CD8-positive, alpha-beta memory T cell (primary cell): Measurements from ENCODE around the gene PNPLA3. TPM values are rescaled to one million over a fixed set of nuclear protein-coding genes. Genes with fewer than 3 reads are reported as not detected.

Experiments used
- CTCF ChIA-PET: fragments of 350-600 bp; sonication (Branson Sonifier 250); formaldehyde crosslinking; loops from one replicate; lab custom pipeline; 2021; ENCODE audit warnings: antibody characterized with exemption; lab: Charles Lee
- POLR2A ChIA-PET: fragments of 350-600 bp; sonication (Branson Sonifier 250); formaldehyde crosslinking; loops from one replicate; lab custom pipeline; 2021; ENCODE audit warnings: antibody characterized with exemption; lab: Charles Lee
- DNase-seq, 5 donors: peaks; one replicate each; pipeline versions ENCODE4 v3.0.0 to v3.0.0-alpha.2; 2020 to 2022; ENCODE audit warnings: mixed read lengths in 1 of 5
- H3K27ac ChIP-seq: one replicate; pipeline ENCODE4 v1.7.0; 2013; ENCODE audit warnings: low read depth, mild to moderate bottlenecking, low read length, moderate library complexity
- H3K27me3 ChIP-seq: 2 replicates; pipeline ENCODE4 v1.7.0; 2013; ENCODE audit warnings: low read length, mild to moderate bottlenecking; ENCODE audit not compliant: insufficient read depth, poor library complexity, severe bottlenecking
- H3K36me3 ChIP-seq: 2 replicates; pipeline ENCODE4 v1.7.0; 2013; ENCODE audit warnings: mild to moderate bottlenecking, low read length, moderate library complexity; ENCODE audit not compliant: insufficient read depth
- H3K4me1 ChIP-seq: 2 replicates; pipeline ENCODE4 v1.7.0; 2013; ENCODE audit warnings: mild to moderate bottlenecking, low read length, moderate library complexity; ENCODE audit not compliant: insufficient read depth
- H3K4me3 ChIP-seq: 2 replicates; pipeline ENCODE4 v1.7.0; 2013; ENCODE audit warnings: mild to moderate bottlenecking, low read length
- H3K9me3 ChIP-seq: 2 replicates; pipeline ENCODE4 v1.7.0; 2013; ENCODE audit warnings: mild to moderate bottlenecking, low read length
- H3K27ac Mint-ChIP-seq, 8 donors: one replicate each; pipeline ENCODE4 v1.8.0; 2020 to 2021; ENCODE audit warnings: mixed read lengths in 8 of 8, mild to moderate bottlenecking in 6 of 8, inconsistent platforms in 3 of 8, moderate library complexity in 3 of 8
- H3K27me3 Mint-ChIP-seq, 2 donors: one replicate each; pipeline ENCODE4 v1.8.0; 2020 to 2021; ENCODE audit warnings: mixed read lengths in 2 of 2, mild to moderate bottlenecking in 1 of 2, moderate library complexity in 1 of 2
- H3K36me3 Mint-ChIP-seq, 3 donors: one replicate each; pipeline ENCODE4 v1.8.0; 2020 to 2021; ENCODE audit warnings: mixed read lengths in 3 of 3, inconsistent platforms in 1 of 3, mild to moderate bottlenecking in 1 of 3
- H3K4me1 Mint-ChIP-seq, 3 donors: one replicate each; pipeline ENCODE4 v1.8.0; 2020 to 2021; ENCODE audit warnings: mixed read lengths in 3 of 3, inconsistent platforms in 1 of 3, mild to moderate bottlenecking in 1 of 3
- H3K4me3 Mint-ChIP-seq, 7 donors: one replicate each; pipeline ENCODE4 v1.8.0; 2020 to 2021; ENCODE audit warnings: mixed read lengths in 7 of 7, mild to moderate bottlenecking in 6 of 7, moderate library complexity in 4 of 7, inconsistent platforms in 2 of 7
- H3K9me3 Mint-ChIP-seq, 5 donors: one replicate each; pipeline ENCODE4 v1.8.0; 2020 to 2022; ENCODE audit warnings: mixed read lengths in 5 of 5, mild to moderate bottlenecking in 3 of 5, moderate library complexity in 2 of 5, inconsistent platforms in 1 of 5
- polyA plus RNA-seq: library from polyadenylated mRNA; unstranded; fragments of 300-500 nt; fragmentation: Illumina TruSeq; gene quantifications from one replicate; pipeline ENCODE4 v1.2.3, GENCODE V29; 2021
- total RNA-seq, 2 experiments: library from RNA; stranded (reverse); gene quantifications; one replicate each; pipeline ENCODE4 v1.2.3, GENCODE V29; 2021

The PNPLA3 gene
- total and polyA plus RNA-seq, 3 experiments from 2014 or later: 0.16 TPM; not detected in 2

DNA sequence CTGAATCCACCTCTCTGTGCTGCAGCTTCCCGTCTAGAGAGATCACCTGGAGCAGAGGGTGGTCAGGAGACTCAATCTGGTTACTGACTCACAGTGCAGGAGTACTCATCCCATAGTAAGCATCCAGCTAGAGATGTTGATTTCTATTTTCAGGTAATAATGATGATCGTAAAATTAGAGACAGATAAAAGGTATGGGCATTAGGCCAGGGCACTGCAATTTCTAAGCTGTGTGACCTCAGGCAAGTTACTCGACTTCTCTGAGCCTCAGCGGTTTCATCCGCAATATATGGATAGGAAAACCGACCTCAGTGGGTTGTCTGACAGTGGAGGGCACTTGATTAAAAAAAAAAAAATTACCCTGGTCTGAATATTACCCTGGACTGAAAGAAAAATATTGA lies 17.8 kb downstream of the PNPLA3 start:
- POLR2A ChIA-PET: no interaction called here
- H3K4me1 ChIP-seq: no peaks in the 10 kb centered on the region
- H3K4me3 Mint-ChIP-seq: no peak overlapping the region

DNA sequence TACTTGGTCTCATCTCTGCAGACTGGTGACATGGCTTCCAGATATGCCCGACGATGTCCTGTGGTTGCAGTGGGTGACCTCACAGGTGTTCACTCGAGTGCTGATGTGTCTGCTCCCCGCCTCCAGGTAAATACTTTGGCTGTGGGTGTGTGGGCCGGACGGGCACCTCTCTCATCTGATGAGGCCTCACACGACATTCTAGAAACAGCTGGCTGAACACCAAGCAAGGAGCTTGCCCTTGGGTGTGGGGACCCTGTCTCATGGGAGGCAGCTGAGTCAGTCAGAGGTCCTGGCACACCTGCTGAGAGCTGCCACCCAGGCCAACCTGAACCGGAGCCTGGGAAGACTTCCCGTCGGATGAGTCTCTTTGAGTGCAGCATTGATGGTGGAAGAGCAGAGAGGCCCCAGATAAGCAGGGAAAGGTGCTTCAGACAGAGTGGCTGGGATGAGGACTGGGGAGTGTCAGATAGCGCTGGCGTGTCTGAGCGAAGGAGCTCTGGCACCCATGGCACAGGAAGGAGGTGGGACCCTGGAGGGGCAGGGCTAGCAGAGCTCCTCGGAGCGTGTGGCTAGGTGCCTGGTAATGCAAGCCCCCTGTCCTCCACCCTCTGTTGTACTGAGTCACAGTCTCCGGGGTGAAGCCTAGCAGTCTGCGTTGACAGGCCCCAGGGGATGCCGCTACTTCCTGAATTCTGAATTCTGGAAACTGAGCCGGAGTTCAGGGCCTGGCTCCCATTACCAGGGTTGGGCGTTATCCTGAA lies 21.2 kb downstream of the PNPLA3 start:
- Mint-ChIP-seq H3K4me3 (no peak overlapping the region), H3K4me1 (no peaks in the 10 kb centered on the region), H3K9me3 (no peaks in the 10 kb centered on the region), H3K36me3 (peaks cover 0 to 2% (median 0%) of the 10 kb centered on the region in 3 donors), H3K27ac (no peak overlapping the region), H3K27me3 (peaks cover 13 to 21% of the 10 kb centered on the region in 2 donors)
- POLR2A ChIA-PET: no interaction called here
- no peaks in the 10 kb centered on the region for H3K36me3 ChIP-seq
- no peak overlapping the region for H3K27ac ChIP-seq
- no peaks in the 10 kb centered on the region for H3K9me3 ChIP-seq
- no peaks in the 10 kb centered on the region for H3K27me3 ChIP-seq
- no peak overlapping the region for H3K4me3 ChIP-seq
- H3K4me1 ChIP-seq: no peaks in the 10 kb centered on the region
- CTCF ChIA-PET: interaction anchor here (1.9 to 2.4 kb wide), 2 partner anchors 8 to 10 kb away, joined by 10 to 11 read pairs; partner anchors contain the start of gene SAMM50
- DNase-seq: no peak

More for the DNA sequence above, 17.8 kb downstream of the PNPLA3 start:
- Mint-ChIP-seq H3K36me3 (peaks cover 0 to 2% (median 0%) of the 10 kb centered on the region in 3 donors), H3K9me3 (no peaks in the 10 kb centered on the region), H3K27ac (peak overlapping the region in 1 of 8 donors; percentile 75), H3K27me3 (peaks cover 13 to 29% of the 10 kb centered on the region in 2 donors), H3K4me1 (no peaks in the 10 kb centered on the region)
- DNase-seq: no peak
- H3K27ac ChIP-seq: no peak overlapping the region
- CTCF ChIA-PET: no interaction called here
- no peaks in the 10 kb centered on the region for H3K27me3 ChIP-seq
- no peak overlapping the region for H3K4me3 ChIP-seq
- no peaks in the 10 kb centered on the region for H3K9me3 ChIP-seq
- no peaks in the 10 kb centered on the region for H3K36me3 ChIP-seq

DNA sequence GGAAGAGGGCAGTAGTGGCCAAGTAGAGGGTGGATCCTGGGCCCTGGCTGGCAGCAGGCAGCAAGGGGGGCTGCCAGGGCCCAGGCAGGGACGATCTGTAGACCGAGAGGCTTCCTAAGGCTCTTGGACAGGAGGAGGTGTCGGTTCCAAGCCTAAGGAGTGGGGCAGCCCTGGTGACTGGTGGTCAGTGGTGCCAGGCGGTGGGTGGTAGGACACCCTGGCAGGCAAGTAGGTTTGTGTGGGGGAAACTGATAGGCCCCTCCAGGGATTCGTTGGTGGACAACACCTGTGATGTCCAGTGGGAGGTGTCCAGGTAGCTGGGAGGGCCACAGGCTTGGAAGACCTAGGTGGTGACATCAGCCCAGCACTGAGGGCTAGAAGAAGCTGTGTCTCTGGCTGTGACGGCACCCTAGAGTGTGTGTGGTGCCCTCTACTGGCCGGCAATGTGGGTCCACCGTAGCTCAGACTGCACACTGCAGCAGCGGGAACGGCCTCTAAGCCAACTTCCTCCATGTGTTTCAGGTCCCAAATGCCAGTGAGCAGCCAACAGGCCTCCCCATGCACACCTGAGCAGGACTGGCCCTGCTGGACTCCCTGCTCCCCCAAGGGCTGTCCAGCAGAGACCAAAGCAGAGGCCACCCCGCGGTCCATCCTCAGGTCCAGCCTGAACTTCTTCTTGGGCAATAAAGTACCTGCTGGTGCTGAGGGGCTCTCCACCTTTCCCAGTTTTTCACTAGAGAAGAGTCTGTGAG lies 22.2 kb downstream of the PNPLA3 start:
- CTCF ChIA-PET: interaction anchor here (0.6 to 2.4 kb wide), 6 partner anchors 9 to 853 kb away, joined by 3 to 11 read pairs (median 3); partner anchors contain the start of gene SAMM50
- Histone ChIP-seq H3K27me3 (no peaks in the 10 kb centered on the region), H3K9me3 (no peaks in the 10 kb centered on the region), H3K4me1 (no peaks in the 10 kb centered on the region), H3K27ac (no peak overlapping the region), H3K4me3 (no peak overlapping the region), H3K36me3 (no peaks in the 10 kb centered on the region)
- POLR2A ChIA-PET: no interaction called here
- Mint-ChIP-seq H3K4me3 (no peak overlapping the region), H3K27me3 (peaks cover 15 to 25% of the 10 kb centered on the region in 2 donors), H3K4me1 (no peaks in the 10 kb centered on the region), H3K27ac (no peak overlapping the region), H3K9me3 (no peaks in the 10 kb centered on the region), H3K36me3 (peaks cover 0 to 2% (median 0%) of the 10 kb centered on the region in 3 donors)
- DNase-seq: peak; percentile 31 to 70 (median 40)

GRCh38 chr22:43946384-43946667 lies 22.7 kb downstream of the PNPLA3 start:
- no peaks in the 10 kb centered on the region for H3K4me1 ChIP-seq
- no peaks in the 10 kb centered on the region for H3K9me3 ChIP-seq
- no peaks in the 10 kb centered on the region for H3K36me3 ChIP-seq
- peaks cover 0 to 2% (median 0%) of the 10 kb centered on the region in 3 donors for H3K36me3 Mint-ChIP-seq
- CTCF ChIA-PET: interaction anchor here (0.6 to 2.4 kb wide), 4 partner anchors 8 to 853 kb away, joined by 3 to 11 read pairs (median 6); partner anchors contain the start of gene SAMM50
- POLR2A ChIA-PET: no interaction called here
- H3K4me3 Mint-ChIP-seq: no peak overlapping the region
- no peaks in the 10 kb centered on the region for H3K27me3 ChIP-seq
- H3K27ac ChIP-seq: no peak overlapping the region
- peaks cover 13 to 25% of the 10 kb centered on the region in 2 donors for H3K27me3 Mint-ChIP-seq
- no peak overlapping the region for H3K27ac Mint-ChIP-seq
- no peak overlapping the region for H3K4me3 ChIP-seq
- no peaks in the 10 kb centered on the region for H3K4me1 Mint-ChIP-seq
- no peaks in the 10 kb centered on the region for H3K9me3 Mint-ChIP-seq
- DNase-seq: no peak

DNA sequence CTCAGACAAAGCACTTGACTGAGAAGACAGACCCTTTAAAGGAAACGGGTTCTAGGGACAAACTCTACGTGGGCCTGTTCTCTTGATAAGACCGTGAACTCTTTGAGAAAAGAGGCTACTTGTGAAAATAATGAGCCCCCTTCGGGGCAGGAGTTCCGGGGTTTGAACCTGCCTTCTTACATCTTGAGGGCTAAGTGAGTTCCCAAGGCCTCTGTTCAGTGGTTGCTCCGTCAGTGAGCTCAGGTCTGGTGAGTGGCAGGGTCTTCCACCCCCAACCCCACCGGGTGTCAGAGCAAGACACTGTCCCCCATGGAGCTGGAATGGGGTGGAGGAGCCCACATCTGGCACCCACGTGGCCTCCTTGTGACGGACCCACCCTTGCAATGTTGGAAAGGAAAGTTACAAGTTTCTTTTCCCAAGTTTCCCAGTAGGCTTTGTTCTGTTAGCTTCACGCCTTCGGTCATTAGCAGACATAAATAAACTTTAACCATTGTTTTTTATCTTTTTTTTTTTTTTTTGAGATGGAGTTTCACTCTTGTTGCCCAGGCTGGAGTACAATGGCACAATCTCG lies 25.3 kb downstream of the PNPLA3 start:
- Mint-ChIP-seq H3K27me3 (peaks cover 7 to 17% of the 10 kb centered on the region in 2 donors), H3K27ac (no peak overlapping the region), H3K36me3 (no peaks in the 10 kb centered on the region), H3K9me3 (no peaks in the 10 kb centered on the region), H3K4me3 (no peak overlapping the region), H3K4me1 (peaks cover under 1 to 2% (median 1%) of the 10 kb centered on the region in 3 donors)
- H3K4me1 ChIP-seq: no peaks in the 10 kb centered on the region
- CTCF ChIA-PET: no interaction called here
- DNase-seq: no peak
- no peak overlapping the region for H3K4me3 ChIP-seq
- no peaks in the 10 kb centered on the region for H3K27me3 ChIP-seq
- POLR2A ChIA-PET: no interaction called here
- no peaks in the 10 kb centered on the region for H3K9me3 ChIP-seq
- no peak overlapping the region for H3K27ac ChIP-seq
- no peaks in the 10 kb centered on the region for H3K36me3 ChIP-seq

DNA sequence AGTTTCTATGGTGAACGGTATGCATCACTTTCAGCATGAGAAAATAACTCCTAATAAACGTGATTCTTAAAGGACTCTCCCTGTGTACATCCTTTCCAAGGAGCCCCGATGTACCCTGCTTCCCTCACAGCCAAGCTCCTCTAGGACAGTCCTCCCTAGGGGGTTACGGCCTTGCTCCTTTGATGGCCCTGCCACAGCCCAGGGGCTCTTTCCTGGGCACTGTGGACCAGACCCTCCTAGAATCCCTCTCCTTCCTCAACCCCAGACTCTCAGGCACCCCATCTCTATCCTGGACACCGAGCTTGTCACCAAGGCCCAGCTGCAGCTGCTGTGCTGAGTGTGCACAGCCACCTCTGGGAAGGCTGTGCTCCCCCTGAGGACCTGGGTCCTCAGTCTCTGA lies 27.8 kb downstream of the PNPLA3 start:
- Histone ChIP-seq H3K4me3 (no peak overlapping the region), H3K27me3 (no peaks in the 10 kb centered on the region), H3K9me3 (no peaks in the 10 kb centered on the region), H3K36me3 (no peaks in the 10 kb centered on the region), H3K4me1 (peaks cover 18% of the 10 kb centered on the region), H3K27ac (no peak overlapping the region)
- Mint-ChIP-seq H3K4me1 (peaks cover 20 to 24% (median 23%) of the 10 kb centered on the region in 3 donors), H3K27ac (no peak overlapping the region), H3K27me3 (peaks cover 2 to 4% of the 10 kb centered on the region in 2 donors), H3K4me3 (peak overlapping the region in 1 of 7 donors; percentile 35), H3K36me3 (peaks cover 0 to 10% (median under 1%) of the 10 kb centered on the region in 3 donors), H3K9me3 (no peaks in the 10 kb centered on the region)
- no peak for DNase-seq
- ChIA-PET CTCF (no interaction called here), POLR2A (no interaction called here)

DNA sequence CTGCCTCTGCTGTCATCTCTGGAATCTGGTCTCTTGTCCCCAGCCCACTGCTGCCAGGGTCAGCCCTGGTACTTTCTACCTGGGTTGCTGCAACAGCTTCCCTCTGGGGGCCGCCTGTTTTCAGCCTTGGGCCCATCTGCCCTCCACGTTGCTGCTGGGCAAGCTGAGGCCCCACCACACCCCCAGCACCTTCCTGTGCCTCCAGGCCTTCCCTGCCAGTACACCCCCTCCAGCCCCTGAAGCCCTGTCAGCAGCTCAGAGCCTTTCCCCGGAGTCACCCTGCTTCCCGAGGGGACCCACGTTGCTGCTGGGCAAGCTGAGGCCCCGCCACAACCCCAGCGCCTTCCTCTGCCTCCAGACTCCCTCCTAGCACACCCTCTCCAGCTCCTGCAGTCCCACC lies 28.4 kb downstream of the PNPLA3 start:
- no peak overlapping the region for H3K4me3 ChIP-seq
- H3K4me1 ChIP-seq: peaks cover 24% of the 10 kb centered on the region
- no peaks in the 10 kb centered on the region for H3K36me3 ChIP-seq
- CTCF ChIA-PET: interaction anchor here (1.3 kb wide), 1 partner anchor 25 kb away, joined by 3 read pairs; no protein-coding TSS in a partner anchor
- H3K9me3 Mint-ChIP-seq: no peaks in the 10 kb centered on the region
- H3K4me3 Mint-ChIP-seq: peak overlapping the region in 1 of 7 donors; percentile 41
- H3K27me3 ChIP-seq: no peaks in the 10 kb centered on the region
- H3K27ac ChIP-seq: no peak overlapping the region
- H3K4me1 Mint-ChIP-seq: peaks cover 26 to 30% (median 28%) of the 10 kb centered on the region in 3 donors
- H3K36me3 Mint-ChIP-seq: peaks cover 0 to 12% (median 2%) of the 10 kb centered on the region in 3 donors
- POLR2A ChIA-PET: interaction anchor here (0.6 kb wide), 1 partner anchor 67 kb away, joined by 3 read pairs; no protein-coding TSS in a partner anchor
- DNase-seq: no peak
- H3K9me3 ChIP-seq: no peaks in the 10 kb centered on the region
- no peak overlapping the region for H3K27ac Mint-ChIP-seq
- H3K27me3 Mint-ChIP-seq: peaks cover 2 to 4% of the 10 kb centered on the region in 2 donors
